ENCODE results near the gene ZNF468. TPM values are rescaled to one million over a fixed set of nuclear protein-coding genes. Genes with fewer than 3 reads are reported as not detected.
"Not testable (repeated sequence)": the region's sequence is repeated elsewhere in the genome, so short reads cannot be mapped to it uniquely, and the experiment has no call there.

The ZNF468 gene
- total RNA-seq, 1 experiment from 2014 or later = 34.7 TPM

- not testable (repeated sequence) for H3K56ac ChIP-seq (ENCODE audit: insufficient read length, low read depth, low read length); H3T11ph ChIP-seq (ENCODE audit: low read length)
- WGBS (ENCODE audit: extremely low coverage, insufficient read length, low lambda C conversion rate) = no CpG with 5 or more reads among the region's 5 CpGs
These were observed 23.9 kb downstream of the ZNF468 start for GRCh38 chr19:52833541-52833940.

GRCh38 chr19:52829866-52830265 lies 27.6 kb downstream of the ZNF468 start:
- no CpG with 5 or more reads among the region's 7 CpGs for WGBS (ENCODE audit: extremely low coverage, insufficient read length, low lambda C conversion rate)
- H4K5ac ChIP-seq (ENCODE audit: insufficient read length, low read depth, low read length); H2BK120ac ChIP-seq (ENCODE audit: low read depth, low read length, poor library complexity, severe bottlenecking); H3T11ph ChIP-seq (ENCODE audit: low read length); H2BK12ac ChIP-seq (ENCODE audit: insufficient read length, low read depth, low read length); DNase-seq; H4K20me1 ChIP-seq (ENCODE audit: control insufficient read depth, insufficient read depth, insufficient read length); H3K56ac ChIP-seq (ENCODE audit: insufficient read length, low read depth, low read length); H3K9ac ChIP-seq (ENCODE audit: extremely low read depth, insufficient read length, low read length); H3K79me1 ChIP-seq (ENCODE audit: insufficient read depth, low read depth, low read length, poor library complexity, severe bottlenecking); H3K4me2 ChIP-seq (ENCODE audit: insufficient read depth, insufficient read length, low read length); H3K18ac ChIP-seq (ENCODE audit: insufficient read length, low read depth, low read length); H3K23me2 ChIP-seq (ENCODE audit: insufficient read length, low read depth, low read length, poor library complexity, severe bottlenecking); H4K91ac ChIP-seq (ENCODE audit: insufficient read length, low read depth, low read length); H3K4me1 ChIP-seq (ENCODE audit: insufficient read depth, low read length); H4K8ac ChIP-seq (replicated peaks; ENCODE audit: insufficient read length, low read depth, low read length); H3K27me3 ChIP-seq (ENCODE audit: insufficient read depth, low read length); H2BK15ac ChIP-seq (ENCODE audit: low read depth, low read length); H3K4me3 Mint-ChIP-seq; H3K36me3 Mint-ChIP-seq (ENCODE audit: insufficient read depth in 1 of 3, low read depth in 3 of 3); H2AK5ac ChIP-seq (ENCODE audit: insufficient read length, low read length); H3K79me2 ChIP-seq (ENCODE audit: insufficient read depth, low read length); H2AFZ ChIP-seq (ENCODE audit: low read length); H3K27ac ChIP-seq (ENCODE audit: insufficient read length, low read depth, low read length); H3K14ac ChIP-seq (ENCODE audit: insufficient read depth, low read length); H3K9me3 ChIP-seq (ENCODE audit: control insufficient read depth, low read depth, low read length); H3K27me3 Mint-ChIP-seq (ENCODE audit: low read depth); H2BK20ac ChIP-seq (ENCODE audit: low read depth, low read length, poor library complexity, severe bottlenecking); H3K9me3 Mint-ChIP-seq; H2BK5ac ChIP-seq (ENCODE audit: insufficient read length, low read length); H3K23ac ChIP-seq (ENCODE audit: insufficient read length, low read depth, low read length); H3K4ac ChIP-seq (ENCODE audit: low read depth, low read length); H3K27ac Mint-ChIP-seq: not testable (repeated sequence)
- H3K4me1 Mint-ChIP-seq = peaks cover 15% of the 10 kb centered on the region in 2 experiments

More at GRCh38 chr19:52833541-52833940, 23.9 kb downstream of the ZNF468 start:
- H3K4me1 ChIP-seq (ENCODE audit: insufficient read depth, low read length); H3K14ac ChIP-seq (ENCODE audit: insufficient read depth, low read length); H4K91ac ChIP-seq (ENCODE audit: insufficient read length, low read depth, low read length); H3K4me2 ChIP-seq (ENCODE audit: insufficient read depth, insufficient read length, low read length); H3K79me2 ChIP-seq (ENCODE audit: insufficient read depth, low read length); H2BK120ac ChIP-seq (ENCODE audit: low read depth, low read length, poor library complexity, severe bottlenecking); H3K36me3 Mint-ChIP-seq (ENCODE audit: insufficient read depth in 1 of 3, low read depth in 3 of 3); H3K4me3 Mint-ChIP-seq; H3K9me3 ChIP-seq (ENCODE audit: control insufficient read depth, low read depth, low read length); H3K23me2 ChIP-seq (ENCODE audit: insufficient read length, low read depth, low read length, poor library complexity, severe bottlenecking); H3K79me1 ChIP-seq (ENCODE audit: insufficient read depth, low read depth, low read length, poor library complexity, severe bottlenecking); H2BK12ac ChIP-seq (ENCODE audit: insufficient read length, low read depth, low read length); H4K5ac ChIP-seq (ENCODE audit: insufficient read length, low read depth, low read length); H3K27me3 ChIP-seq (ENCODE audit: insufficient read depth, low read length); H3K4ac ChIP-seq (ENCODE audit: low read depth, low read length); H2AFZ ChIP-seq (ENCODE audit: low read length); H4K8ac ChIP-seq (replicated peaks; ENCODE audit: insufficient read length, low read depth, low read length); H3K9ac ChIP-seq (ENCODE audit: extremely low read depth, insufficient read length, low read length); H3K27me3 Mint-ChIP-seq (ENCODE audit: low read depth); H2BK20ac ChIP-seq (ENCODE audit: low read depth, low read length, poor library complexity, severe bottlenecking); H2BK15ac ChIP-seq (ENCODE audit: low read depth, low read length); H3K23ac ChIP-seq (ENCODE audit: insufficient read length, low read depth, low read length); DNase-seq; H3K9me3 Mint-ChIP-seq; H3K27ac ChIP-seq (ENCODE audit: insufficient read length, low read depth, low read length); H2AK5ac ChIP-seq (ENCODE audit: insufficient read length, low read length); H2BK5ac ChIP-seq (ENCODE audit: insufficient read length, low read length); H3K18ac ChIP-seq (ENCODE audit: insufficient read length, low read depth, low read length); H4K20me1 ChIP-seq (ENCODE audit: control insufficient read depth, insufficient read depth, insufficient read length): not testable (repeated sequence)
- Mint-ChIP-seq H3K27ac (peak overlapping the region in 1 of 3 experiments; percentile 37; a peak in 2 of 7 replicates), H3K4me1 (peaks cover 16% of the 10 kb centered on the region in 2 experiments)
